Mucosa of descending colon (tissue), 3 donors: ENCODE results near the gene ZNF653. TPM values are rescaled to one million over a fixed set of nuclear protein-coding genes. Genes with fewer than 3 reads are reported as not detected.
"Not testable (repeated sequence)": the region's sequence is repeated elsewhere in the genome, so short reads cannot be mapped to it uniquely, and the experiment has no call there.

ENCODE experiments used
- ATAC-seq: fragments of 200-7000 bp; cut with Tn5 transposase; one replicate; pipeline ENCODE4 v1.9.1; 2020; ENCODE audit warnings: mild to moderate bottlenecking, moderate library complexity
- DNase-seq, 3 donors: peaks; one replicate each; pipeline ENCODE4 v3.0.0-alpha.2; 2020
- H3K36me3 ChIP-seq: fragments of 200-600 bp; one replicate; pipeline ENCODE4 v1.8.0; 2021; ENCODE audit warnings: low read depth, mild to moderate bottlenecking
- H3K4me1 ChIP-seq: fragments of 200-600 bp; one replicate; pipeline ENCODE4 v1.8.0; 2021; ENCODE audit warnings: low read depth, mild to moderate bottlenecking
- H3K4me3 ChIP-seq: fragments of 200-600 bp; one replicate; pipeline ENCODE4 v1.8.0; 2021; ENCODE audit warnings: mild to moderate bottlenecking
- H3K9me3 ChIP-seq: fragments of 200-600 bp; one replicate; pipeline ENCODE4 v1.8.0; 2021; ENCODE audit warnings: mild to moderate bottlenecking
- CTCF ChIP-seq: fragments of 200-600 bp; IDR thresholded peaks from one replicate; pipeline ENCODE4 v1.8.0; 2022; ENCODE audit warnings: antibody characterized with exemption, mild to moderate bottlenecking
- intact Hi-C, 2 donors: fragments of 100-400 bp; cut with DNase I in 1 of 2; cut with micrococcal nuclease in 1 of 2; formaldehyde crosslinking; loops; one replicate each; pipeline versions ENCODE4 v1.11.0 to v1.11.1; 2022; cut with DNase I, micrococcal nuclease
- total RNA-seq, 3 donors: library from RNA; stranded (reverse); fragmentation: NEBNext Ultra II Directional in 2 of 3; extraction: Animal tissue kit (Norgen Biotek cat#: 25700) in 2 of 3; gene quantifications; one replicate each; pipeline versions ENCODE4 v1.2.1 to v1.2.4, GENCODE V29; 2021 to 2023
- donor health status: DM: no; HTN: no; CAD: no; lungs with moderate emphysema.
- donor health status: DM: no; HTN: no; CAD: no.
- donor health status: DM: no; HTN: yes; CAD: no.

The ZNF653 gene
- total RNA-seq, 3 donors from 2014 or later, result 10.4 to 13.5 (median 10.9) TPM

GRCh38 chr19:11458236-11458900, 47.3 kb downstream of the ZNF653 start:
- H3K4me1 ChIP-seq, result no peaks in the 10 kb centered on the region
- no peaks in the 10 kb centered on the region for H3K9me3 ChIP-seq
- H3K4me3 ChIP-seq, result no peak overlapping the region
- no peak for TF ChIP-seq CTCF
- H3K36me3 ChIP-seq, result no peaks in the 10 kb centered on the region
- intact Hi-C loops, result no loop called here
- no peak for ATAC-seq
- DNase-seq, result no peak

GRCh38 chr19:11457831-11458230, 47.8 kb downstream of the ZNF653 start:
- no peak for TF ChIP-seq CTCF
- no peak for ATAC-seq
- no peaks in the 10 kb centered on the region for H3K9me3 ChIP-seq
- H3K4me3 ChIP-seq, result no peak overlapping the region
- no peaks in the 10 kb centered on the region for H3K36me3 ChIP-seq
- DNase-seq, result no peak
- no peaks in the 10 kb centered on the region for H3K4me1 ChIP-seq
- intact Hi-C loops, result no loop called here

- Histone ChIP-seq H3K4me1 (no peaks in the 10 kb centered on the region), H3K9me3 (no peaks in the 10 kb centered on the region), H3K36me3 (no peaks in the 10 kb centered on the region), H3K4me3 (no peak overlapping the region)
- intact Hi-C loops, result no loop called here
- no peak for TF ChIP-seq CTCF
- ATAC-seq (no peak), DNase-seq (no peak)
Observed at GRCh38 chr19:11457115-11457514, 48.5 kb downstream of the ZNF653 start.

GRCh38 chr19:11456659-11457058, 49.0 kb downstream of the ZNF653 start:
- no peaks in the 10 kb centered on the region for H3K4me1 ChIP-seq
- H3K4me3 ChIP-seq, result no peak overlapping the region
- DNase-seq (no peak), ATAC-seq (no peak)
- no peak for TF ChIP-seq CTCF
- intact Hi-C loops, result no loop called here
- H3K9me3 ChIP-seq, result no peaks in the 10 kb centered on the region
- H3K36me3 ChIP-seq, result no peaks in the 10 kb centered on the region

GRCh38 chr19:11455233-11455554, 50.4 kb downstream of the ZNF653 start:
- H3K4me3 ChIP-seq, intact Hi-C loops, H3K9me3 ChIP-seq, H3K36me3 ChIP-seq, H3K4me1 ChIP-seq, DNase-seq, ATAC-seq: not testable (repeated sequence)

- no peaks in the 10 kb centered on the region for H3K4me1 ChIP-seq
- H3K9me3 ChIP-seq, result no peaks in the 10 kb centered on the region
- no peak overlapping the region for H3K4me3 ChIP-seq
- no peaks in the 10 kb centered on the region for H3K36me3 ChIP-seq
- intact Hi-C loops, result no loop called here
- TF ChIP-seq CTCF, result no peak
- no peak for DNase-seq
- ATAC-seq, result no peak
Observed at GRCh38 chr19:11453468-11454341, 51.9 kb downstream of the ZNF653 start.
